ENCODE measurements around the gene SHISA2.
"Not testable (repeated sequence)": the region's sequence is repeated elsewhere in the genome, so short reads cannot be mapped to it uniquely, and the experiment has no call there.

The SHISA2 gene

GRCh38 chr13:26051657-26052311 is at the start of gene SHISA2:
Gene SHISA2 (minus strand): TSS chr13:26052016. CDS start chr13:26050975, 1,041 bp downstream.
- peak; percentile 67 for DNase-seq (ENCODE audit: low spot score)

GRCh38 chr13:26095846-26096610 is 44.2 kb upstream of the SHISA2 start:
- no peak for DNase-seq (ENCODE audit: low spot score)

GRCh38 chr13:26095338-26095737 is 43.5 kb upstream of the SHISA2 start:
- DNase-seq (ENCODE audit: low spot score) = no peak

- DNase-seq (ENCODE audit: low spot score) = not testable (repeated sequence)
Observed at GRCh38 chr13:26076821-26077220, 25.0 kb upstream of the SHISA2 start.

GRCh38 chr13:26075498-26075897 is 23.7 kb upstream of the SHISA2 start:
- DNase-seq (ENCODE audit: low spot score) = no peak

- no peak for DNase-seq (ENCODE audit: low spot score)
Observed at GRCh38 chr13:26074706-26075105, 22.9 kb upstream of the SHISA2 start.

- not testable (repeated sequence) for DNase-seq (ENCODE audit: low spot score)
Observed at GRCh38 chr13:26072335-26072734, 20.5 kb upstream of the SHISA2 start.

- no peak for DNase-seq (ENCODE audit: low spot score)
Observed at GRCh38 chr13:26071691-26072090, 19.9 kb upstream of the SHISA2 start.

- DNase-seq (ENCODE audit: low spot score) = not testable (repeated sequence)
Observed at GRCh38 chr13:26069642-26070041, 17.8 kb upstream of the SHISA2 start.

- not testable (repeated sequence) for DNase-seq (ENCODE audit: low spot score)
Observed at GRCh38 chr13:26068372-26068771, 16.6 kb upstream of the SHISA2 start.

GRCh38 chr13:26067601-26068000 is 15.8 kb upstream of the SHISA2 start:
- no peak for DNase-seq (ENCODE audit: low spot score)

- DNase-seq (ENCODE audit: low spot score) = not testable (repeated sequence)
Observed at GRCh38 chr13:26066492-26066891, 14.7 kb upstream of the SHISA2 start.

GRCh38 chr13:26062853-26063444 is 11.1 kb upstream of the SHISA2 start:
- no peak for DNase-seq (ENCODE audit: low spot score)

- DNase-seq (ENCODE audit: low spot score) = no peak
Observed at GRCh38 chr13:26061947-26062346, 10.1 kb upstream of the SHISA2 start.

GRCh38 chr13:26061256-26061655 is 9.4 kb upstream of the SHISA2 start:
- DNase-seq (ENCODE audit: low spot score) = no peak

GRCh38 chr13:26060357-26060756 is 8.5 kb upstream of the SHISA2 start:
- no peak for DNase-seq (ENCODE audit: low spot score)

GRCh38 chr13:26058704-26059103 is 6.9 kb upstream of the SHISA2 start:
- no peak for DNase-seq (ENCODE audit: low spot score)

GRCh38 chr13:26054896-26055295 is 3.1 kb upstream of the SHISA2 start:
- no peak for DNase-seq (ENCODE audit: low spot score)

- no peak for DNase-seq (ENCODE audit: low spot score)
Observed at GRCh38 chr13:26053418-26053980, 1.7 kb upstream of the SHISA2 start.

GRCh38 chr13:26052337-26052736 is 521 bp upstream of the SHISA2 start:
- no peak for DNase-seq (ENCODE audit: low spot score)

- DNase-seq (ENCODE audit: low spot score) = no peak
Observed at GRCh38 chr13:26051231-26051656, 572 bp downstream of the SHISA2 start.

- DNase-seq (ENCODE audit: low spot score) = no peak
Observed at GRCh38 chr13:26050568-26051230, 1.1 kb downstream of the SHISA2 start.
